Mesothelial cell of epicardium (in vitro differentiated cells): ENCODE measurements around the gene USP36. TPM values are rescaled to one million over a fixed set of nuclear protein-coding genes. Genes with fewer than 3 reads are reported as not detected.
"Not testable (repeated sequence)": the region's sequence is repeated elsewhere in the genome, so short reads cannot be mapped to it uniquely, and the experiment has no call there.

ENCODE experiments used
- DNase-seq, 2 experiments: peaks; one replicate each; pipeline ENCODE4 v3.0.0; 2021; ENCODE audit warnings: low spot score in 2 of 2; ENCODE audit not compliant: unreplicated experiment in 2 of 2
- H3K27ac Mint-ChIP-seq: 2 replicates; pipeline ENCODE4 v1.8.0; 2021; ENCODE audit warnings: mixed read lengths
- H3K27me3 Mint-ChIP-seq: 2 replicates; pipeline ENCODE4 v1.8.0; 2021; ENCODE audit warnings: low read depth, mixed read lengths
- H3K36me3 Mint-ChIP-seq: 2 replicates; pipeline ENCODE4 v1.8.0; 2021; ENCODE audit warnings: mixed read lengths
- H3K4me1 Mint-ChIP-seq: 2 replicates; pipeline ENCODE4 v1.8.0; 2021; ENCODE audit warnings: mixed read lengths
- H3K4me3 Mint-ChIP-seq: 2 replicates; pipeline ENCODE4 v1.8.0; 2021; ENCODE audit warnings: mild to moderate bottlenecking, moderate library complexity, mixed read lengths
- H3K9me3 Mint-ChIP-seq: 2 replicates; pipeline ENCODE4 v1.8.0; 2021; ENCODE audit warnings: mixed read lengths
- total RNA-seq: library from RNA; stranded (reverse); gene quantifications from 3 replicates; pipeline ENCODE4 v1.2.1, GENCODE V29; 2021
- TF ChIP-seq, protein P1 (sequence below): fragments of 200-600 bp; sonication (generic); IDR thresholded peaks from one replicate; pipeline ENCODE4 v1.5.0; 2021; ENCODE audit warnings: antibody characterized with exemption; ENCODE audit not compliant: unreplicated experiment

Gene USP36
- total RNA-seq, 1 donor from 2014 or later = 62.0 TPM

- no peak for DNase-seq
- H3K36me3 Mint-ChIP-seq = peaks cover 4% of the 10 kb centered on the region
- H3K27me3 Mint-ChIP-seq = no peaks in the 10 kb centered on the region
- TF ChIP-seq, protein P1, sequence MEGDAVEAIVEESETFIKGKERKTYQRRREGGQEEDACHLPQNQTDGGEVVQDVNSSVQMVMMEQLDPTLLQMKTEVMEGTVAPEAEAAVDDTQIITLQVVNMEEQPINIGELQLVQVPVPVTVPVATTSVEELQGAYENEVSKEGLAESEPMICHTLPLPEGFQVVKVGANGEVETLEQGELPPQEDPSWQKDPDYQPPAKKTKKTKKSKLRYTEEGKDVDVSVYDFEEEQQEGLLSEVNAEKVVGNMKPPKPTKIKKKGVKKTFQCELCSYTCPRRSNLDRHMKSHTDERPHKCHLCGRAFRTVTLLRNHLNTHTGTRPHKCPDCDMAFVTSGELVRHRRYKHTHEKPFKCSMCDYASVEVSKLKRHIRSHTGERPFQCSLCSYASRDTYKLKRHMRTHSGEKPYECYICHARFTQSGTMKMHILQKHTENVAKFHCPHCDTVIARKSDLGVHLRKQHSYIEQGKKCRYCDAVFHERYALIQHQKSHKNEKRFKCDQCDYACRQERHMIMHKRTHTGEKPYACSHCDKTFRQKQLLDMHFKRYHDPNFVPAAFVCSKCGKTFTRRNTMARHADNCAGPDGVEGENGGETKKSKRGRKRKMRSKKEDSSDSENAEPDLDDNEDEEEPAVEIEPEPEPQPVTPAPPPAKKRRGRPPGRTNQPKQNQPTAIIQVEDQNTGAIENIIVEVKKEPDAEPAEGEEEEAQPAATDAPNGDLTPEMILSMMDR = no peak
- H3K27ac Mint-ChIP-seq = peak overlapping the region; percentile 94
- peaks cover 4% of the 10 kb centered on the region for H3K9me3 Mint-ChIP-seq
- H3K4me3 Mint-ChIP-seq = peak overlapping the region; percentile 15
- peaks cover 48% of the 10 kb centered on the region for H3K4me1 Mint-ChIP-seq
Measured at GRCh38 chr17:78879635-78880186, 39.1 kb upstream of the USP36 start.

- no peak for DNase-seq
- peaks cover 9% of the 10 kb centered on the region for H3K36me3 Mint-ChIP-seq
- peak overlapping the region; percentile 94 for H3K27ac Mint-ChIP-seq
- peaks cover 41% of the 10 kb centered on the region for H3K4me1 Mint-ChIP-seq
- TF ChIP-seq, protein P1 = no peak
- H3K27me3 Mint-ChIP-seq = no peaks in the 10 kb centered on the region
- peak overlapping the region; percentile 15 for H3K4me3 Mint-ChIP-seq
- H3K9me3 Mint-ChIP-seq = peaks cover 4% of the 10 kb centered on the region
Measured at GRCh38 chr17:78878871-78879527, 38.4 kb upstream of the USP36 start.

- H3K9me3 Mint-ChIP-seq = peaks cover 4% of the 10 kb centered on the region
- H3K27me3 Mint-ChIP-seq = no peaks in the 10 kb centered on the region
- peak overlapping the region; percentile 64 for H3K27ac Mint-ChIP-seq
- no peak overlapping the region for H3K4me3 Mint-ChIP-seq
- H3K36me3 Mint-ChIP-seq = peaks cover 16% of the 10 kb centered on the region
- DNase-seq = no peak
- TF ChIP-seq, protein P1 = no peak
- peaks cover 33% of the 10 kb centered on the region for H3K4me1 Mint-ChIP-seq
Measured at GRCh38 chr17:78878261-78878660, 37.6 kb upstream of the USP36 start.

DNA sequence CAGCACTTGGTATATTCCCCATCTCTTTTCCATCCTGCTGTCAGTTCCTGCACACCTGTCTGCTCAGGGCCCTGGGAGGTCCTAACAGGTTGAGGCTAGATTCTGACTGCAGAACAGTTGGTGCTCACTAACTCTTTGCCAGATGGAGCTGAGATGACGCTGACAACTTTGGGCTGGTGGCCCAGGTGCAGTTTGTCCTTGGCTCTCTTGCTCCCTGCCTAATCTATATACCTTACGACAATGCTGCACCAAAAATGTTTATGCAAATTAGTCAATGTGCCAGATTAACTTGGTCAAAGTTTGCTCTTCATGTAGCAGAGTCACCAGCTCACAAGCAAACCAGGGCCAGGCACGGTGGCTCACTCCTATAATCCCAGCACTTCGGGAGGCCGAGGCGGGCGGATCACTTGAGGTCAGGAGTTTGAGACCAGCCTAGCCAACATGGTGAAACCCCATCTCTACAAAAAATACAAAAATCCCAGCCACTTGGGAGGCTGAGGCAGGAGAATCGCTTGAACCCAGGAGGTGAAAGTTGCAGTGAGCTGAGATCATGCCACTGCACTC, 36.4 kb upstream of the USP36 start:
- H3K27ac Mint-ChIP-seq = not testable (repeated sequence)

DNA sequence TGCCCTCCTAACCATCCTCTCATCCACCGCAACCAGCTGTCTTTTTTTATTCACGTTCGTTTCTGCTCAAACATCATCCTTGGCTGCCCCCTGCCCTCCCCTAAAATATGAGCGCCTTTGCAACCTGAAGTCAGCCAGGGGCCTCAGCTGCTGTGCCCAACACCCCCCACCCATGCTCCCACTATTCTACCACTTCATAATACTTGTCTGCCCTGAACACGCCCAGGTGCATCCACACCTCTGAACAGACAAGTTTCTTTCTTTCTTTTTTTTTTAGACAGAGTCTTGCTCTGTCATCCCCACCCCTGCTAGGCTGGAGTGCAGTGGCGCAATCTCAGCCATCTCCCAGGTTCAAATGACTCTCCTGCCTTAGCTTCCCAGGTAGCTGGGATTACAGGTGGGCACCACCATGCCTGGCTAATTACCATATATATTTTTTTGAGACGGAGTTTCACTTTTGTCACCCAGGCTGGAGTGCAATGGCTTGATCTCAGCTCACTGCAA, 35.5 kb upstream of the USP36 start:
- no peak for DNase-seq
- TF ChIP-seq, protein P1 = no peak
- Mint-ChIP-seq H3K27me3 (no peaks in the 10 kb centered on the region), H3K36me3 (peaks cover 18% of the 10 kb centered on the region), H3K4me1 (peaks cover 23% of the 10 kb centered on the region), H3K27ac (peak overlapping the region; percentile 27), H3K4me3 (no peak overlapping the region), H3K9me3 (peaks cover 4% of the 10 kb centered on the region)

More for the DNA sequence above, 36.4 kb upstream of the USP36 start:
- Mint-ChIP-seq H3K36me3 (peaks cover 18% of the 10 kb centered on the region), H3K4me1 (peaks cover 23% of the 10 kb centered on the region)
- not testable (repeated sequence) for DNase-seq, H3K9me3 Mint-ChIP-seq, H3K4me3 Mint-ChIP-seq, H3K27me3 Mint-ChIP-seq
